Hepatocyte (in vitro differentiated cells): ENCODE data around the gene AKAP12. TPM values are rescaled to one million over a fixed set of nuclear protein-coding genes. Genes with fewer than 3 reads are reported as not detected.

Experiments used
- DNase-seq: peaks from one replicate; pipeline ENCODE4 v3.0.0-alpha.2; 2016; ENCODE audit warnings: low spot score
- H2AFZ ChIP-seq: fragments of 200-600 bp; sonication (generic); 2 replicates; pipeline ENCODE4 v1.6.0; 2016; ENCODE audit warnings: antibody characterized with exemption, mild to moderate bottlenecking
- H3K27ac ChIP-seq: fragments of 200-600 bp; sonication (generic); 2 replicates; pipeline ENCODE4 v1.5.1; 2016; ENCODE audit warnings: mild to moderate bottlenecking
- H3K27me3 ChIP-seq: fragments of 200-600 bp; sonication (generic); 2 replicates; pipeline ENCODE4 v1.6.1; 2016
- H3K36me3 ChIP-seq: fragments of 200-600 bp; sonication (generic); replicated peaks from 2 replicates; pipeline ENCODE4 v1.5.1; 2016; ENCODE audit warnings: low read depth; ENCODE audit not compliant: insufficient read depth
- H3K4me1 ChIP-seq: fragments of 200-600 bp; sonication (generic); 2 replicates; pipeline ENCODE4 v1.5.1; 2016; ENCODE audit warnings: mild to moderate bottlenecking, moderate library complexity; ENCODE audit not compliant: insufficient read depth
- H3K4me2 ChIP-seq: fragments of 200-600 bp; sonication (generic); 2 replicates; pipeline ENCODE4 v1.6.0; 2016
- H3K4me3 ChIP-seq: fragments of 200-600 bp; sonication (generic); 2 replicates; pipeline ENCODE4 v1.5.1; 2016; ENCODE audit warnings: mild to moderate bottlenecking
- H3K79me2 ChIP-seq: fragments of 200-600 bp; sonication (generic); 2 replicates; pipeline ENCODE4 v1.6.0; 2017; ENCODE audit warnings: mild to moderate bottlenecking
- H3K9me2 ChIP-seq: fragments of 200-600 bp; sonication (generic); replicated peaks from 2 replicates; pipeline ENCODE4 v1.6.0; 2017; ENCODE audit warnings: mild to moderate bottlenecking; ENCODE audit not compliant: insufficient read depth
- H3K9me3 ChIP-seq: fragments of 200-600 bp; sonication (generic); 2 replicates; pipeline ENCODE4 v1.5.1; 2016; ENCODE audit warnings: low read depth, mild to moderate bottlenecking
- H4K20me1 ChIP-seq: fragments of 200-600 bp; sonication (generic); 2 replicates; pipeline ENCODE4 v1.6.0; 2016; ENCODE audit warnings: mild to moderate bottlenecking; ENCODE audit not compliant: insufficient read depth, poor library complexity, severe bottlenecking
- CTCF ChIP-seq: fragments of 200-600 bp; sonication (generic); IDR thresholded peaks from 2 replicates; pipeline ENCODE4 v1.5.1; 2016; ENCODE audit warnings: antibody characterized with exemption, mild to moderate bottlenecking; ENCODE audit not compliant: poor library complexity
- EZH2 ChIP-seq: fragments of 200-600 bp; sonication (generic); IDR thresholded peaks from 2 replicates; pipeline ENCODE4 v1.6.1; 2016; ENCODE audit warnings: antibody characterized with exemption, mild to moderate bottlenecking, borderline replicate concordance
- EZH2phosphoT487 ChIP-seq: fragments of 200-600 bp; sonication (generic); IDR thresholded peaks from one replicate; pipeline ENCODE4 v1.6.1; 2018; ENCODE audit warnings: antibody characterized with exemption, mild to moderate bottlenecking, low read depth, moderate library complexity; ENCODE audit not compliant: unreplicated experiment, severe bottlenecking
- WGBS: methylation state at CpG from one replicate; pipeline ENCODE4 v1.1.6; 2016; ENCODE audit warnings: low lambda C conversion rate; ENCODE audit errors: missing lambda C conversion rate; 5-methylcytosine and 5-hydroxymethylcytosine counted together
- polyA plus RNA-seq: library from polyadenylated mRNA; unstranded; fragments of >200 nt; fragmentation: Nextera tagmentation; extraction: Ambion mirVana; gene quantifications from 2 replicates; pipeline ENCODE4 v1.2.1, GENCODE V29; 2016
- total RNA-seq: library from RNA; depleted of rRNA; stranded (reverse); fragments of >200 nt; gene quantifications from 2 replicates; pipeline ENCODE4 v1.2.3, GENCODE V29; 2014

AKAP12 gene
- total and polyA plus RNA-seq, 2 experiments from 2014 or later = 32.1 to 46.2 TPM

GRCh38 chr6:151224076-151224475, 15.7 kb upstream of the AKAP12 start:
- Histone ChIP-seq H3K27me3 (no peaks in the 10 kb centered on the region), H3K27ac (no peak overlapping the region), H3K9me3 (no peaks in the 10 kb centered on the region), H2AFZ (no peak overlapping the region), H4K20me1 (no peaks in the 10 kb centered on the region), H3K4me2 (no peak overlapping the region), H3K4me3 (no peak overlapping the region), H3K79me2 (no peaks in the 10 kb centered on the region), H3K4me1 (no peaks in the 10 kb centered on the region), H3K36me3 (no peaks in the 10 kb centered on the region), H3K9me2 (no peaks in the 10 kb centered on the region)
- TF ChIP-seq EZH2phosphoT487 = no peak
- TF ChIP-seq EZH2 = no peak
- TF ChIP-seq CTCF = no peak
- DNase-seq = no peak

- Histone ChIP-seq H3K4me1 (no peaks in the 10 kb centered on the region), H3K79me2 (no peaks in the 10 kb centered on the region), H3K27ac (no peak overlapping the region), H4K20me1 (no peaks in the 10 kb centered on the region), H2AFZ (no peak overlapping the region), H3K4me3 (no peak overlapping the region), H3K36me3 (no peaks in the 10 kb centered on the region), H3K27me3 (no peaks in the 10 kb centered on the region), H3K4me2 (no peak overlapping the region), H3K9me2 (no peaks in the 10 kb centered on the region), H3K9me3 (no peaks in the 10 kb centered on the region)
- DNase-seq = no peak
- TF ChIP-seq EZH2phosphoT487 = no peak
- TF ChIP-seq EZH2 = no peak
- no peak for TF ChIP-seq CTCF
- WGBS = 88% methylated on average over 11 of the region's 11 CpGs
Observed at GRCh38 chr6:151225919-151226318, 13.8 kb upstream of the AKAP12 start.

- no peak overlapping the region for H2AFZ ChIP-seq
- DNase-seq = no peak
- no peaks in the 10 kb centered on the region for H3K79me2 ChIP-seq
- no peak overlapping the region for H3K4me2 ChIP-seq
- no peaks in the 10 kb centered on the region for H3K36me3 ChIP-seq
- 91% methylated on average over 3 of the region's 3 CpGs for WGBS
- no peak overlapping the region for H3K4me3 ChIP-seq
- H3K9me3 ChIP-seq = no peaks in the 10 kb centered on the region
- no peaks in the 10 kb centered on the region for H3K27me3 ChIP-seq
- H3K27ac ChIP-seq = no peak overlapping the region
- TF ChIP-seq EZH2 (no peak), CTCF (no peak), EZH2phosphoT487 (no peak)
- H4K20me1 ChIP-seq = no peaks in the 10 kb centered on the region
- H3K9me2 ChIP-seq = no peaks in the 10 kb centered on the region
- no peaks in the 10 kb centered on the region for H3K4me1 ChIP-seq
Observed at GRCh38 chr6:151228788-151229400, 10.9 kb upstream of the AKAP12 start.
